Ovary (tissue), 3 donors: Measurements from ENCODE around the gene ZBTB7B.

Experiments used
- POLR2A ChIP-seq: fragments of 450-650 bp; IDR thresholded peaks from one replicate; pipeline ENCODE4 v1.6.1; 2017; ENCODE audit warnings: antibody characterized with exemption, mild to moderate bottlenecking, moderate library complexity
- TF ChIP-seq, protein P1 (sequence below), 3 donors: fragments of 450-650 bp in 2 of 3; fragments of 200-600 bp in 1 of 3; IDR thresholded peaks; one replicate each; pipeline versions ENCODE4 v1.5.1 to v1.8.0; 2016 to 2022; ENCODE audit warnings: antibody characterized with exemption in 3 of 3, mild to moderate bottlenecking in 1 of 3
- donor health status: DM: no; HTN: no; CAD: no.

DNA sequence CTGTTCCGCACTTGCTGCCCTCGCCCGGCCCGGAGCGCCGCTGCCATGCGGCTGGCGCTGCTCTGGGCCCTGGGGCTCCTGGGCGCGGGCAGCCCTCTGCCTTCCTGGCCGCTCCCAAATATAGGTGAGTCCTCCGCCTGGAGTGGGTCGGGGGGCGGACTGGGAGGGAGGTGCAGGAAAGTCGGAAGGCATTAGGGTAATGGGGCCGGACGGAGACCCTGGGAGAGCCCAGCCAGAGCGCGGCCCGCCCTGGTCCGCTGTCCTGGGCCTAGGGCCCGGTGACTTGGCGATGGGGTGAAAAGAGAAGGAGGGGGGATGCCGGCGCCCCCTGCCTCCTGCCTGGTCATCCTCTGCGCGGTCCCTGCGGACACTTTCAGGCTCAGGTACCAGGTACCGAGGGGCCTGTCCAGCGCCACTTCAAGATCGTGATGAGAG, 48.8 kb downstream of the ZBTB7B start:
- TF ChIP-seq POLR2A: peak; percentile 47
- TF ChIP-seq, protein P1, sequence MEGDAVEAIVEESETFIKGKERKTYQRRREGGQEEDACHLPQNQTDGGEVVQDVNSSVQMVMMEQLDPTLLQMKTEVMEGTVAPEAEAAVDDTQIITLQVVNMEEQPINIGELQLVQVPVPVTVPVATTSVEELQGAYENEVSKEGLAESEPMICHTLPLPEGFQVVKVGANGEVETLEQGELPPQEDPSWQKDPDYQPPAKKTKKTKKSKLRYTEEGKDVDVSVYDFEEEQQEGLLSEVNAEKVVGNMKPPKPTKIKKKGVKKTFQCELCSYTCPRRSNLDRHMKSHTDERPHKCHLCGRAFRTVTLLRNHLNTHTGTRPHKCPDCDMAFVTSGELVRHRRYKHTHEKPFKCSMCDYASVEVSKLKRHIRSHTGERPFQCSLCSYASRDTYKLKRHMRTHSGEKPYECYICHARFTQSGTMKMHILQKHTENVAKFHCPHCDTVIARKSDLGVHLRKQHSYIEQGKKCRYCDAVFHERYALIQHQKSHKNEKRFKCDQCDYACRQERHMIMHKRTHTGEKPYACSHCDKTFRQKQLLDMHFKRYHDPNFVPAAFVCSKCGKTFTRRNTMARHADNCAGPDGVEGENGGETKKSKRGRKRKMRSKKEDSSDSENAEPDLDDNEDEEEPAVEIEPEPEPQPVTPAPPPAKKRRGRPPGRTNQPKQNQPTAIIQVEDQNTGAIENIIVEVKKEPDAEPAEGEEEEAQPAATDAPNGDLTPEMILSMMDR (IDR thresholded peaks at IDR 0.05): no peak
